IMR-90 (cell line): ENCODE results near the gene TTBK2. TPM values are rescaled to one million over a fixed set of nuclear protein-coding genes. Genes with fewer than 3 reads are reported as not detected.

ENCODE experiments used
- ATAC-seq: fragments of 200-7000 bp; cut with Tn5 transposase; 2 replicates; pipeline ENCODE4 v1.9.1; 2020; ENCODE audit warnings: low read depth, mild to moderate bottlenecking, moderate library complexity
- BruUV-seq: library from RNA; stranded (reverse); fragments of 400-500 nt; replicated peaks from 2 replicates; lab custom pipeline; 2021; lab: Mats Ljungman, UMichigan
- CTCF ChIA-PET: fragments of 300-600 bp; formaldehyde crosslinking; extraction: SDS; loops from one replicate; lab custom pipeline; 2021; ENCODE audit warnings: antibody characterized with exemption; lab: Yijun Ruan, JAX
- POLR2A ChIA-PET: fragments of 300-600 bp; sonication (Branson Sonifier 250); formaldehyde crosslinking; loops from one replicate; lab custom pipeline; 2022; ENCODE audit warnings: antibody characterized with exemption; ENCODE audit not compliant: unreplicated experiment; lab: Charles Lee
- DNase-seq: peaks from one replicate; pipeline ENCODE4 v3.0.0; 2013
- H2AFZ ChIP-seq: replicated peaks from 2 replicates; pipeline ENCODE3; 2013; ENCODE audit warnings: low read length, mild to moderate bottlenecking; ENCODE audit not compliant: poor library complexity
- H2AK5ac ChIP-seq: 2 replicates; pipeline ENCODE4 v1.6.1; 2013; ENCODE audit warnings: low read depth, low read length, inconsistent platforms
- H2AK9ac ChIP-seq: replicated peaks from 2 replicates; pipeline ENCODE3; 2013; ENCODE audit warnings: mild to moderate bottlenecking, low read depth, low read length, moderate library complexity; ENCODE audit not compliant: poor library complexity
- H2BK120ac ChIP-seq: 2 replicates; pipeline ENCODE4 v1.6.1; 2013; ENCODE audit warnings: low read depth, low read length, inconsistent platforms
- H2BK15ac ChIP-seq: 3 replicates; pipeline ENCODE4 v1.6.1; 2013; ENCODE audit warnings: low read depth, low read length, inconsistent platforms
- H2BK20ac ChIP-seq: 2 replicates; pipeline ENCODE4 v1.6.1; 2013; ENCODE audit warnings: low read depth, mild to moderate bottlenecking, inconsistent platforms, low read length, moderate library complexity
- H2BK5ac ChIP-seq: 2 replicates; pipeline ENCODE4 v1.6.1; 2013; ENCODE audit warnings: mild to moderate bottlenecking, low read depth, low read length, inconsistent platforms; ENCODE audit not compliant: poor library complexity, severe bottlenecking
- H3K14ac ChIP-seq: replicated peaks from 2 replicates; pipeline ENCODE4 v1.6.1; 2013; ENCODE audit warnings: low read depth, low read length, inconsistent platforms
- H3K18ac ChIP-seq: 2 replicates; pipeline ENCODE4 v1.6.1; 2013; ENCODE audit warnings: low read depth, low read length, control low read depth
- H3K23ac ChIP-seq: 2 replicates; pipeline ENCODE4 v1.6.1; 2013; ENCODE audit warnings: low read depth, low read length, inconsistent platforms
- H3K27ac ChIP-seq: 2 replicates; pipeline ENCODE4 v1.5.1; 2013; ENCODE audit warnings: mild to moderate bottlenecking, control low read depth, low read length; ENCODE audit not compliant: insufficient read depth
- H3K27me3 ChIP-seq: 2 replicates; pipeline ENCODE4 v1.6.1; 2013; ENCODE audit warnings: low read length; ENCODE audit not compliant: control insufficient read depth, insufficient read depth
- H3K36me3 ChIP-seq: 2 replicates; pipeline ENCODE4 v1.6.1; 2013; ENCODE audit warnings: low read length, mixed read lengths; ENCODE audit not compliant: control insufficient read depth, insufficient read depth
- H3K4ac ChIP-seq: 2 replicates; pipeline ENCODE4 v1.6.1; 2013; ENCODE audit warnings: low read depth, low read length, inconsistent platforms
- H3K4me1 ChIP-seq: 2 replicates; pipeline ENCODE4 v1.6.1; 2013; ENCODE audit warnings: low read length, mixed read lengths; ENCODE audit not compliant: control insufficient read depth, insufficient read depth
- H3K4me2 ChIP-seq: 2 replicates; pipeline ENCODE4 v1.6.1; 2013; ENCODE audit warnings: low read depth, mild to moderate bottlenecking, control low read depth, low read length, moderate library complexity
- H3K4me3 ChIP-seq: 2 replicates; pipeline ENCODE4 v1.5.1; 2013; ENCODE audit warnings: low read depth, mild to moderate bottlenecking, control low read depth, low read length, moderate library complexity; ENCODE audit not compliant: insufficient read depth
- H3K56ac ChIP-seq: 2 replicates; pipeline ENCODE4 v1.6.1; 2013; ENCODE audit warnings: low read length, inconsistent platforms; ENCODE audit not compliant: insufficient read depth; ENCODE audit errors: extremely low read depth
- H3K79me1 ChIP-seq, 2 experiments: 2 replicates each; pipeline ENCODE4 v1.6.1; 2013; ENCODE audit warnings: low read length in 2 of 2, inconsistent platforms in 1 of 2, low read depth in 1 of 2
- H3K9ac ChIP-seq: 2 replicates; pipeline ENCODE4 v1.6.1; 2013; ENCODE audit warnings: low read depth, low read length, control low read depth
- H3K9me1 ChIP-seq: 2 replicates; pipeline ENCODE4 v1.6.1; 2013; ENCODE audit warnings: low read length, inconsistent platforms; ENCODE audit not compliant: insufficient read depth
- H3K9me3 ChIP-seq: 2 replicates; pipeline ENCODE4 v1.6.1; 2013; ENCODE audit warnings: low read length; ENCODE audit not compliant: control insufficient read depth, insufficient read depth
- H4K20me1 ChIP-seq: 2 replicates; pipeline ENCODE4 v1.6.1; 2013; ENCODE audit warnings: low read length, inconsistent platforms; ENCODE audit not compliant: insufficient read depth
- H4K5ac ChIP-seq: 2 replicates; pipeline ENCODE4 v1.6.1; 2013; ENCODE audit warnings: mild to moderate bottlenecking, low read depth, low read length, control low read depth
- H4K8ac ChIP-seq, 2 experiments: 2 replicates each; pipeline ENCODE4 v1.6.1; 2013; ENCODE audit warnings: low read depth in 2 of 2, low read length in 2 of 2, control low read depth in 1 of 2, inconsistent platforms in 1 of 2
- H4K91ac ChIP-seq: 2 replicates; pipeline ENCODE4 v1.6.1; 2013; ENCODE audit warnings: low read depth, low read length, inconsistent platforms; ENCODE audit not compliant: insufficient read depth
- POLR2A ChIP-seq: IDR thresholded peaks from 2 replicates; pipeline ENCODE4 v1.6.1; 2012; ENCODE audit warnings: mild to moderate bottlenecking, low read depth, low read length
- WGBS, 2 experiments: methylation state at CpG; one replicate each; pipeline versions ENCODE4 v1.1.5 to v1.1.7; 2013; ENCODE audit warnings: missing lambda C conversion rate in 2 of 2; ENCODE audit not compliant: insufficient read length in 1 of 2; ENCODE audit errors: extremely low coverage in 2 of 2; 5-methylcytosine and 5-hydroxymethylcytosine counted together
- dilution Hi-C: fragments of 300-500 bp; cut with HindIII; formaldehyde crosslinking; loops from one replicate; pipeline ENCODE4 v1.14.3; 2018; ENCODE audit warnings: low sequenced_read_pairs; ENCODE audit not compliant: unreplicated experiment
- in situ Hi-C: fragments of 300-500 bp; cut with MboI; formaldehyde crosslinking; loops from 3 replicates; pipeline ENCODE4 v1.14.3; 2019; ENCODE audit warnings: low sequenced_read_pairs, inconsistent platforms, mixed read lengths
- intact Hi-C: fragments of 100-400 bp; cut with micrococcal nuclease; formaldehyde crosslinking; loops from 2 replicates; pipeline ENCODE4 v1.10.0; 2022
- polyA plus RNA-seq, 3 experiments: library from polyadenylated mRNA; depleted of rRNA; stranded (reverse); fragments of >200 nt; gene quantifications; 2 replicates each; pipeline ENCODE4 v1.2.3, GENCODE V29; 2012; ENCODE audit warnings: low replicate concordance in 1 of 3
- total RNA-seq: library from RNA; depleted of rRNA; stranded (reverse); fragments of >200 nt; gene quantifications from 2 replicates; pipeline ENCODE4 v1.2.3, GENCODE V29; 2012

Gene TTBK2
- total and polyA plus RNA-seq, 2 of the 4 experiments (the other 2 are of a cell fraction): 2.4 to 3.2 TPM

DNA sequence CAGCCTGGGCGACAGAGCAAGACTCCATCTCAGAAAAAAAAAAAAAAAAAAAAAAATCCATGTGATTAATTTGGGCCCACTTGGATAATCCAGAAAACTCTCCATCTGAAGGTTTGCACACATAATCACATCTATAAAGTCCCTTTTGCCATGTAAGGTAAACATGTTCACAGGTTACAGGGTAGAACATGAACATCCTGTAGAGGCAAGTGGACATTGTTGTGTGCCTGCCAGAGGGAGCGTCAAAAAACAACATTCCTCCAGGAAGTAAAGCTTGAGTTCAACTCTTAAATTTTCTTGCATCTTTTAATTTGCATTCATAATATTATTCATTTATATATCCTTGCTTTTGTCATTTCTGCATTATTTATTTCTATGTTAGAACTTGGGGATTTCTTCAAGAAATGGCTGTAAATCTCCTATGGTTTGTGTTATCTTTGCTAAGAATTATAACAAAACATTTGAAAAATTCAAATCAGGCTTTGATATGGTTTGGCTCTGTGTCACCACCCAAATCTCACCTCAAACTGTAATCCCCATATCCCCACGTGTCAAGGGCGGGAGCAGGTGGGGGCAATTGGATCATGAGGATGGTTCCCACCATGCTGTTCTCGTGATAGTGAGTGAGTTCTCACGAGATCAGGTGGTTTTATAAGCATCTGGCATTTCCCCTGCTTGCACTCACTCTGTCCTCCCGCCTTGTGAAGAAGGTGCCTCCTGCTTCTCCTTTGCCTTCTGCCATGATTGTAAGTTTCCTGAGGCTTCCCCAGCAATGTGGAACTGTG, 11.3 kb upstream of the TTBK2 start:
- H3K36me3 ChIP-seq: no peaks in the 10 kb centered on the region
- intact Hi-C loops: no loop called here
- H3K4me2 ChIP-seq: no peak overlapping the region
- TF ChIP-seq POLR2A: no peak
- no peak overlapping the region for H3K4ac ChIP-seq
- no peak overlapping the region for H4K8ac ChIP-seq
- WGBS, 2 experiments: no CpG with 5 or more reads among the region's 7 CpGs
- H2AFZ ChIP-seq: no peak overlapping the region
- H3K18ac ChIP-seq: no peak overlapping the region
- in situ Hi-C loops: no loop called here
- no peak overlapping the region for H3K4me3 ChIP-seq
- ATAC-seq (no peak), DNase-seq (no peak)
- H4K91ac ChIP-seq: no peak overlapping the region
- no peak overlapping the region for H2AK9ac ChIP-seq
- 0 out of 2 replicates have a peak, but pooled peaks cover 2% of the 10 kb centered on the region for H3K9me1 ChIP-seq
- H2BK5ac ChIP-seq: no peak overlapping the region
- H2BK120ac ChIP-seq: no peak overlapping the region
- H2AK5ac ChIP-seq: no peak overlapping the region
- ChIA-PET POLR2A (no interaction called here), CTCF (no interaction called here)
- H3K9me3 ChIP-seq: no peaks in the 10 kb centered on the region
- no peaks in the 10 kb centered on the region for H3K27me3 ChIP-seq
- H4K20me1 ChIP-seq: no peaks in the 10 kb centered on the region
- H3K79me1 ChIP-seq: no peaks in the 10 kb centered on the region
- H3K4me1 ChIP-seq: no peaks in the 10 kb centered on the region
- dilution Hi-C loops: no loop called here
- H2BK20ac ChIP-seq: no peak overlapping the region
- no peak overlapping the region for H3K27ac ChIP-seq
- no peak overlapping the region for H3K23ac ChIP-seq
- no peak overlapping the region for H3K9ac ChIP-seq
- no peak overlapping the region for H4K5ac ChIP-seq
- BruUV-seq: no TSS peak
- 0 out of 2 replicates have a peak overlapping the region, but pooled peaks have one; percentile 32 for H3K14ac ChIP-seq
- H3K56ac ChIP-seq: no peak overlapping the region
- H2BK15ac ChIP-seq: no peak overlapping the region
